Subcutaneous adipose tissue (tissue), 4 donors: ENCODE data around the gene PRICKLE1. TPM values are rescaled to one million over a fixed set of nuclear protein-coding genes. Genes with fewer than 3 reads are reported as not detected.

Source experiments
- total RNA-seq, 4 donors: library from RNA; depleted of rRNA; stranded (reverse); fragments of >200 nt; gene quantifications; one replicate each; pipeline ENCODE4 v1.1.0, GENCODE V29; 2016
- TF ChIP-seq, protein P1 (sequence below): fragments of 450-650 bp; IDR thresholded peaks from one replicate; pipeline ENCODE4 v1.5.1; 2016; ENCODE audit warnings: low read depth, mild to moderate bottlenecking, control low read depth, antibody characterized with exemption, moderate library complexity

PRICKLE1 gene
- total RNA-seq, 4 donors from 2014 or later = 4.8 to 8.0 (median 5.9) TPM

DNA sequence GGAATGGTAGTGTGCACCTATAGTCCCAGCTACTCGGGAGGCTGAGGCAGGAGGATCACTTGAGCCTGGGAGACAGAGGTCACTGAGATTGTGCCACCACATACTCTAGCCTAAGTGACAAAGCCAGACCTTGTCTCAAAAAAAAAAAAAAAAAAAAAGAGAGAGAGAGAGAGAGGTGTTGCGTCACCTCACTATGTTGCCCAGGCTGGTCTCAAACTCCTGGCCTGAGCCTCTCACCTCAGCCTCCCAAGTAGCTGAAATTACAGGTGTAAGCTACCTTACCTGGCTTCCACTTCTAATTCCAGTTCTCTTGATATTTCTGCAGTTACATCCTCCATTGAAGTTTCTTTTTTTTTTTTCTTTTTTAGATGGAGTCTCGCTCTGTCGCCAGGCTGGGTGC lies 94.3 kb downstream of the PRICKLE1 start:
- TF ChIP-seq, protein P1, sequence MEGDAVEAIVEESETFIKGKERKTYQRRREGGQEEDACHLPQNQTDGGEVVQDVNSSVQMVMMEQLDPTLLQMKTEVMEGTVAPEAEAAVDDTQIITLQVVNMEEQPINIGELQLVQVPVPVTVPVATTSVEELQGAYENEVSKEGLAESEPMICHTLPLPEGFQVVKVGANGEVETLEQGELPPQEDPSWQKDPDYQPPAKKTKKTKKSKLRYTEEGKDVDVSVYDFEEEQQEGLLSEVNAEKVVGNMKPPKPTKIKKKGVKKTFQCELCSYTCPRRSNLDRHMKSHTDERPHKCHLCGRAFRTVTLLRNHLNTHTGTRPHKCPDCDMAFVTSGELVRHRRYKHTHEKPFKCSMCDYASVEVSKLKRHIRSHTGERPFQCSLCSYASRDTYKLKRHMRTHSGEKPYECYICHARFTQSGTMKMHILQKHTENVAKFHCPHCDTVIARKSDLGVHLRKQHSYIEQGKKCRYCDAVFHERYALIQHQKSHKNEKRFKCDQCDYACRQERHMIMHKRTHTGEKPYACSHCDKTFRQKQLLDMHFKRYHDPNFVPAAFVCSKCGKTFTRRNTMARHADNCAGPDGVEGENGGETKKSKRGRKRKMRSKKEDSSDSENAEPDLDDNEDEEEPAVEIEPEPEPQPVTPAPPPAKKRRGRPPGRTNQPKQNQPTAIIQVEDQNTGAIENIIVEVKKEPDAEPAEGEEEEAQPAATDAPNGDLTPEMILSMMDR = no peak

DNA sequence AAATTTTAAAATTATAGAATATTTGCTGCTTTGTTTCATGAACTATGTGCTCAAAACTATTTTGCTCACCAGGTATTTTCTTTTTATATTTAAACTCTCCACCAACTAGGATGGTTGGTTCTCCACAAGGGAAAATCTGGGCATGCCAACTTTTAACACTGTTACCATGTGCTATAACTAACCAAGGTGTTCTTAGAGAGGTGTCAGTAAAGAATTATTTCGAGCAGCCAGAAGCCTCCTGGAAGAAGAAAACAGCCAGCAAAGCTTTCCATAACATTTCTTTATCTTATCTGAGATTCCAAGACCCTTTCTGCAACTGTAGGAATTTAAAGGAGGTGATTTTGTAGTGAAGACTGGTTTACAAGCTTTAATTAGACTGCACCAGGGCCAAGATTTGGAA lies 97.3 kb downstream of the PRICKLE1 start:
- TF ChIP-seq, protein P1 = no peak

DNA sequence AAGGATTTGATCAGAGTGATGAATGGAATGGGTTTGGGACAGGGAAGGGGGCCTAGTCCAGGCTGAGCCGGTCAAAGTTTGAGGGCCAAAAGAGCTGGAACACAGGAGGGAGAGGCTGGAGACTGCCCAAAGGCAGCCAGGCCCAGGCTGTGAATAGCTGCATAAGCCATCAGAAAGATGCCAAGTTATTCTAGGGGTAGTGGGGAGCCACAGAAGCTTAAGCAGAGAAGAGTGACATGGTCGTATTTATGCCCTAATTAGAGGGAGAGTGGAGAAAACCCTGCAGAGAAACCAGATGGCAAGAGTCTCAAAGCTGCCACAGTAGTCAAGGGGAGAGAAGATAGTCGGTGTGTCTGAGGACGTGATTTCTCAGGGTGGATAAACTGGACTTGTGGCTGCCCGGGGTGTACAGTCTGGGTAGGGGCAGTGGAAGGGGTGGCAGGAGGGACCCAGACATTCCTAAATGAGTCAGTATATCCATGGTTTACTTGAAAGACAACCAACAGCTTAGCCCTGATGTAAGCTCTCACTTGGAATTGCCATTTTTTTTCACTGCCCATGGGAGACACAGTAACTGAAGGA lies 99.2 kb downstream of the PRICKLE1 start:
- TF ChIP-seq, protein P1 = no peak

DNA sequence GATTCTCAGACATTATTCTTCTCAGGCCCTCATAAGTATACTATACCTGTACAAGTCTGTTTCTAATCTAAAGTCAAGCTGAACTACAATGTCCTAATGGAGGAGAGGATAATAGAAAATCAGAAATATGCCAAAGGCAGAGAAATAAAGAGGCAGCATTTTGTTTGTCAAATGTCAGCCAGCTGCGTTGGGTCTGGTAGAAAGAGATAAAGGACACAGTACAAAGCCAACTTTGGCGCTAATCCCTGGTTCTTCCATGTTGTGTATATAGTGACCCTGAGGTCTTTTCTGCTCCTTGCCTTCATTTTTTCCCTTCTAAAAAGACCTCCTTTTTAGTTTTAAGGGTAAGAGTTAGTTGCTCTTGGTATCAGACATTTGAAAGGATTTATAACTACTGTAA lies 103.1 kb downstream of the PRICKLE1 start:
- TF ChIP-seq, protein P1 = no peak

DNA sequence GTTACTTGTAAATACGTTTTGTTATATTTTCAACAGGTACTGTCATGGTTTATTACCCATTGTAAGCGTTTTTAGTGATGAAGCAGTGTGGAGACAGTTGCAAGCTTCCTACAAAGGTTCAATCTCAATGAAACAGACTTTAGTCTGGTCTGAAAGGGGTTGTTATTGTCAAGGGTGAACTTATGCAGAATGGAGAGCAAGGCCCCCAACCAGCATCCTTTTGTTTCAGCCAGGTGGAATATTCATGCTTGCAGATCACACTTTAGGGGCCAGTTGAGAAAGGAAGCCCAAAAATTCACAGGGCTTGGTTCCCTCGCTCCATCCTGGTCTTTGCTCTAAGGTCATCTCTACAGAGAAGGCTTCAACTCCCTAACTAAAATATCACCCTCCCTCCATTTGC lies 103.7 kb downstream of the PRICKLE1 start:
- TF ChIP-seq, protein P1 = no peak

DNA sequence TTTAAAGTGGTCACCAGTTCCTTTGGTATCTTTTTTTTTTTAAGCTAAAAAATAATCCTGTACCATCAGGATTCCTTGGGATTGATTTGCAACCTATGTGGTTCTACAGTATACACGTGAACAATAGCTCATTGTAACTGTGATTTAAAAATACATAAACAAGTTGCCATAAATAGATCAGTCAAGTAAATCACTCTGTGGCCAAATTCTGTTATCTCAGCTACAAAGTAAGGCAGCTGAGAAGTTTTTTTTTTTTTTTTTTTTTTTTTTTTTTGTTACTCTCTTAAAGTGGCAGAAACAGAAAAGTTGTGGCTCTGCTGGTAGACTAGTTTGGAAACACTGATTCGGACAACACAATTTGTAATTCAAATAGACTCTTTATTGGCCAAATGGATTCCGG lies 104.5 kb downstream of the PRICKLE1 start:
- TF ChIP-seq, protein P1 = no peak

DNA sequence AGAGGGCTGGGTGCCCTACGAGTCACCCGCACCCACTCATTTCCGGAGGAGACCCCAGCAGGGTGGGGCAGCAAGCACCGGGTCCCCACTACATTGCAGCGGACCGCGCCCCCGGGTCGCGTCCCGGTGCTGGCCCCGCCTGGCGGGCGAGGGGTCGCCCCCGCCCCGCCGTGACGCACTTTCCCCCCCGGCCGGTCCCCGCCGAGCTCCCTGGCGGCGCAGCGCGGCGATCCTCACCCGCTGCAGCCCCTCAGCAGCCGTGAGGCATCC lies 106.1 kb downstream of the PRICKLE1 start:
- TF ChIP-seq, protein P1 = no peak
